GM18907 (cell line): ENCODE data around the gene ECI1.

Experiments used
- ATAC-seq: cut with Tn5 transposase; IDR thresholded peaks from one replicate; pipeline ENCODE4 v1.9.1; 2021; ENCODE audit warnings: mild to moderate bottlenecking, moderate library complexity; ENCODE audit not compliant: unreplicated experiment

The ECI1 gene

DNA sequence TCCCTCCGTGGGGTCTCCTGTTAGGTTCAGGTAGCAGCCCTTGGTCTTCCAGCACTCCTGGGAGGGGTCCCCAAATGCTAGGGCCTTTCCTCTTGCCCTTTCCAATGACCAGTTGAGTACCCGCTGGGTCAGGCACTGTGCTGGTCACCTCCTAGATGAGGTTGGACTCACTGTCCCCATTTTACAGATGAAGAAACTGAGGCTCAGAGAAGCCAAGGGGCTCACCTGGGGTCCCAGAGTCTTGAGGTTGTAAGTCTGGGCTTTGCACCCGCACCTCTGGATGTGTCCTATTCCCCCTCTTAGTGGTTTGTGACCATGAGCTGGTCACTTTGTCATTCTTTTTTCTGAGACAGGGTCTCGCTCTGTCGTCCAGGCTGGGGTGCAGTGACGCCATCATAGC, 53.6 kb downstream of the ECI1 start:
- ATAC-seq = no peak

DNA sequence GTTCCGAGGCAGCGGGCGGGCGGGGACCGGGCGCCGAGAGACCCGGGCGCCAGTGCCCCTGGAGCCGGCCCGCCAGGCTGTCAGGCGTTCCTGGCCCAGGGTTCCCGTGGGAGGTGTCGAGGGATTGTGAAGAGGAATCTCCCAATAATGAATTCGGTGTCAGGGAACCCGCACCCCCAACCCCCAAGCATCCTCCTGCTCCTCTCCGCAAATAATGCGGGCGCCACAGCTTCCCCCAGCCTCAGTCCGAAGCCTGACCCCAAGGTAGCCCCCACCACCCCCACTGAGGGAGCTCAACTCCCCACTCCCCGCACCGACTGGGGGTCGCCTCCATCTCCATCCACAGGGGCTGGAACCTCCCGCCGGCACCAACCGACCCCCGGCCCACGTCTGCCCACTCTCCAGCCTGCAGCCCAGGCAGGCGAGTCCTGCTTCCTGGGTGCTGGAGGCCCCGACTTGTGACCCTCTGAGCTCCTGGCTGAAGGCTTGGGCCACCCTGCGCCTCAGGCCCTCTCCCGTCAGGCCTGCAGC, 54.3 kb downstream of the ECI1 start:
- ATAC-seq = no peak

DNA sequence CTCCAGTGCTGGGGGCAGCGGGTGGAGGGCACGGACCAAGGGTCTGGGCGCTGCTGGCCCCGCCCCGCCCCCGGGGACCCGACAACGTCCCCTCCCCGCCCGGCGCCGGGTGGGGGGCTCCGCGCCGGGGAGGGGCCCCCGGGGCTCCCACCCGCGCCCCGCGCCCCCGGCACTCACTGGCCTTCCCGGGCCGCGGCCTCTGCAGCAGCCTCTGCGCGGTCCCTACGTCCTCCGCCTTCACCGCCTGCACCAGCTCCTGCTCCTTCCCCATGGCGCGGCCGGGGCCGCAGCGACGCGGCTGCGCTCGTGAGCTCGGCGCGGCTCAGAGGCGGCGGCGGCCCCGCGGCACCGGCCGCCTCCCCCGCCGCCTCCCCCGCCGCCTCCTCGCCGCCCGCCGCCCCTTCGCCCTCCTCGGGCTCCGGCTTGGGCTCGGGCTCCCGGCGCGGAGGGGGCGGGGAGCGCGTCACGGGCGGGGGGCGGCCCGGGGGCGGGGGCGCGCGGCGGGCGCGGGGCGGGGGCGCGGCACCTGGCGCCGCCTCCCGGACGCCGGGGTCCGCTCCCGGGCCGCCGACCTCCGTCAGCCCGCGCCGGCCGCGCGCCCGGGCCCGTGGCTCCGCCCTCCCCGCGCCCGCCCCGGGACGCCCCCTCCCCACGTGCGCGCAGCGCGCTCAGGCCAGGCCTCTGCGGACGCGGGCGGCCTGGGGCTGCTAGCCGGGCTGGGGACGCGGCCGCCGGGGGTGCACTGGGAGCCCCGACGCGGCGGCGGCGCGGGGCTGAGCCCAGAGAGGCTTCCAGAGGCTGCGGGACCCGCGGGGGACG, 55.0 kb downstream of the ECI1 start, which contains the start of gene CASKIN1:
Gene CASKIN1 (minus strand): TSS at position 444 of the 819 bp plus-strand sequence. CDS start 173 bp downstream, at position 271.
- ATAC-seq = no peak

DNA sequence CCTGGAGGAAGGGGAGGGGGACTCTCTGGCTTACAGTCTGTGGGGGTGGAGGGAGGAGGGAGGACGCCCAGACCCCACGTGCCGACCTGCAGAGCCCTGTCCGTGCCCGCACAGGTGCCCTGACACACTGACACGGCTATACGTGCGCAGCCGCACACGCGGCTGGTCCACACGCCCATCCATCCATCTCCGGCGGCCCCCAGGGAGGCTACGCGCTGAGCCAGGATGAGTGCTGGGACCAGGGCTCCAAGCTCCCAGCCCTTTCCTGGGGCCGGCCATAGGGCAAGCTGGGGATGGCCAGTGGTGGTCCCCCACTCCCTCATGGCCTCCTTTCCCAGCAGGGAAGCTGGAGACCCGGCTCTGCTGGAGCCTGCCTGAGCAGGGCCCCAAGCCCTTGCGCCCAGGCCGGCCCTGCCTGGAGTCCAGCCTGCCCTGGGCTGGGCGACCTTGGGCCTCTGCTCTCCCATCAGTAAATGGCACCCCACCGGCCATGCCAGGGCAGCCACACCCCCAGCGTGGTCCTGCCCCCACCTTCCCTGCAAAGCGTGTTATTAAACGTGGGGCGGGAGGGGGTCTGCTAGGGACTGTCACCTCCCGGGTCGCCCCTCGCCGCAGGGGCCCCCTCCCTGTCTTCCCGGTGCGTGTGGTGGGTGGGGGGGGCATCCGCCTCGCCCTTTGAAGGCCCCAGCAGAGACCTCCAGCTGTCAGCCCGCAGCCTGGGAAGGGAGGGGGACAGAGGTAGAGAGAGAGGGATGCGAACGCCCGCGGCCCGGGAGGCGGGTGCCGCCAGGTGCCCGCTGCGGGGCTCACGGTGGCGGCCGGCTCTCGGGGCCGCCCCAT, 55.8 kb downstream of the ECI1 start:
- no peak for ATAC-seq

DNA sequence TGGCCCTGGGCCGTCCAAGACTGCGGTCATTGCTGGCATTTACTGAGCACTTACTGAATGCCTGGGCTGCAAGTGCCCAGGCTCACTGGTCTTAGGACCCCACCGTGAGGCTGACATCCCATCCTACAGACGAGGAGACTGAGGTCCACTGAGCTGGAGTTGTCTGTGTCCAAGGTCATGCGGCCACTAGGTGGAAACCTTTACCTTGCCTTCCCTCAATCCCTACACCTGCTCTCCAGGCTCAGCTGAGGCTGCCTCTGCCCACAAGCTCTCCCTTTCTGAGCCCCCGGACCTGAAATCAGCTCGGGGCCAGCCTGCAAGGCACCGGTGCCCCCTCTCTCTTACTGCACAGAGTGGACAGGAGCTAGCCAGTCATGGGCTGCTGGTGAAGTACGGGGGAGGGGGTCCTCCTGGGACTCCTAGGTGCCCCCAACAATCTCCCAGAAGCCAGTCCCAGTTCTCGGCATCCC, 56.5 kb downstream of the ECI1 start:
- ATAC-seq = no peak

DNA sequence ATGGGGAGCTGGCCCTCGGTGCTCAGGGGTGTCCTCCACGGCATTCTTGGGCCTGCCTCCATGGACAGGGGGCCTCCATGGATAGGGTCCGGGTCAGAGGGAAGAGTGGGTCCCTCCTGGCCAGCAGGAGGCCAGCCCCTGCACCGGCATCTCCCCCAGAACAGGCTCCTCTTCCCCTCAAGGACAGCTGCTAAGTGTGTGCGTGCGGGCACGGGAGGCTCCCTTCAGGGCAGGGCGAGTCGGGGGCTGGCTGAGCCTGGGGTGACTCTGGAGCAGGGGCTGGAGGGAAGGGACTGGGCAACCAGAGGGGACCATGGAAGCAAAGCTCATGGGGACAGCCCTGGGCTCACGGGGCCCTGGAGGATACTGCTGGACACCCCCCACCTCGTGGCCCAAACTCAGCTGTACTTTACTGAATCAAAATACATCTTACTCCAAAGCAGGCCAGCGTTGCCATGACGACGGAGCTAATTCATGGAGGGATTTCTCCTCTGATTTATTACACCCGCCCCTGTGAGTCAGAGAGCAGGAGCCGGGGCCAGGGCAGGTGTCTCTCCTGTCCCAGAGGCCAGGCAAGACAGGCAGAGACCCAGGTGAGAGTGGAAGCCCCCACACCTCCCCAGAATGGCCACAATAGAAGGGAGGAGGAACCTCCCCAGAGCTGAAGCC, 57.1 kb downstream of the ECI1 start:
- ATAC-seq = no peak

DNA sequence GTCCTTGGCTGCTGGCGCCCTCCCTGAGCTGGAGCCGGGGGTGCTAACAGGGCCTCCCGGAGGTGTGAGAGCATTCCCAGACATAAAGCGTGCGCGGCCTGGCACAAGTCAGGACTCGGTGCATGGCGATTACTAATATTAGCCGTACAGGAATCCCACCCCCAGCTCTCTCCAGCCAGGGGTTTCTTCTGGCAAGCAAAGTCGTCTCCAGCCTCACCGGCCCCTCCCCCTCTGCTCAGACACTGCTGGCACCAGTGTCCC, 60.0 kb downstream of the ECI1 start:
- ATAC-seq = no peak

DNA sequence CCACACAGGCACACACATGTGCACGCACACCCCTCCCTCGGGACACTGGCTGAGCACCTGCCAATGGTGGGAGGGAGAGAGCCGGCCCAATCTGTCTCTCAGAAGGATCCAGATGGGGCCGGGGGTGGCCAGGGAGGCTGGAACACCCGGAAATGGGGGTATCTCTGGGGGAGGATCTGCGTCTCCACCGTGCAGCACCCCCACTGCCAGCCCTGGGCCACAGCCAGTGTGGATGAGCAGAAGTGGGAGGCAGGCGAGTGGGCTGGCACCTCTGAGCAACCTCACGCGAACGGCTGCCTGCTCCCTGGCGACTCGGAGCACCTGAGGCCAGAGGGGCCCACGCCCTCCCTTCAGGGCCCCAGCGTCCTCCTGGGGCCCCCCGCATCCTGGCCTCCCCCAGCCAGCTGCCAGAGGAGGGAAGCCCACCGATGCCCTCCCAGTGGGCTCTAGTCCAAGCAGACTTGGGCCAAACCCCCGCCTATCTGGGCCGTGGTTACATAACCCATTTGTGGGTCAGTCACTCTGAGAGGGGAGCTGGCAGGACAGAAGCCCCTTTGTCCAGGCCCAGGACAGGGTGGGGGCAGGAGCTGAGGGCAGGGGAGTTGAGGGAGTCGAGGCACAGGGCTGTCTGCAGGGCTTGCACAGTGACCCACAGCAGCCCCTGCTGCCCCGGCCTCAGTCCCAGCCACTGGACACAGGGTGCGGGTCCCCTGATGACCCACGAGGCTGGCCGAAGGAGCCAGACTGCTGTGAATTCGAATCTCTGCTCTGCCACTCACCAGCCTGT, 60.5 kb downstream of the ECI1 start:
- no peak for ATAC-seq

DNA sequence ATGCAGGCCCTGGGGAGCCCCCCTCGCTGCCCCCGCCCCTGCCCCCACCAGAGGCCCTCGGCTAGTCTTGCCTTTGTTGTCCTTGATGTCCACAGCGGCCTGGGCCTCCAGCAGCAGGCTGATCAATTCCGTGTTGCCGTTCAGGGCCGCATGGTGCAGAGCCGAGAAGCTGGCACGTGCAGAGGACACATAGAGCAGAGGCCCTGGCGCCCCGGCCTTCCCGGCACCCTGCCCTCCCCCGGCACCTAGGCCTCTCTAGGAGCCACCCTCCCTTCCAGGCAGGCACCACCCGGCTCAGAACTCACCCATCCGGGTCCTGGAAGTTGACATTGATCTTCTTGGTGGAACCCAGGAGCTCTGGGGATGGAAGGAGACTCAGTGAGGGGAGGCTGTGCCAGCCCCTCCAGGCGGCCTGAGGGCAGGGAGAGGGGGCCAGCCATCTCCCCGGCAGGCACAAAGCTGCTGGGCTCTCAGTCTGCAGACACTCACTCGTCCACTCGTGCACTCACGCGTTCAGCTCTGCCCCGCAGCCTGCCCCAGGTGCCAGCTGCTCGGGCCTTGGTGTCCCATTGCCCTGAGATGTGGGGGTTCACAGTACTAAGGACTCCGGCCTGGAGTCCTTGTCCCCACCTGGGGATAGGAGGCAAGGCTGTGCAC, 61.3 kb downstream of the ECI1 start:
- ATAC-seq = no peak
